Right lobe of liver (tissue), 6 donors: ENCODE results near the gene GHR. TPM values are rescaled to one million over a fixed set of nuclear protein-coding genes. Genes with fewer than 3 reads are reported as not detected.
A peak's percentile ranks its signal among the peaks of the same experiment; 100 is the strongest.
"Not testable (repeated sequence)": the region's sequence is repeated elsewhere in the genome, so short reads cannot be mapped to it uniquely, and the experiment has no call there.

Experiments
- ATAC-seq, 4 donors: fragments of 200-7000 bp; cut with Tn5 transposase; one replicate each; pipeline ENCODE4 v1.9.1; 2020; ENCODE audit warnings: mild to moderate bottlenecking in 4 of 4, moderate library complexity in 4 of 4
- DNase-seq, 3 donors: peaks; one replicate each; pipeline ENCODE4 v3.0.0-alpha.2; 2020
- H3K27ac ChIP-seq, 3 donors: fragments of 200-600 bp; one replicate each; pipeline ENCODE4 v1.8.0; 2022
- H3K27me3 ChIP-seq, 2 donors: fragments of 200-600 bp; one replicate each; pipeline ENCODE4 v1.8.0; 2022
- H3K36me3 ChIP-seq, 4 donors: fragments of 200-600 bp; sonication (generic) in 1 of 4; one replicate each; pipeline versions ENCODE4 v1.5.1 to v1.8.0; 2017 to 2022; ENCODE audit warnings: control low read depth in 1 of 4
- H3K4me1 ChIP-seq, 4 donors: fragments of 200-600 bp; sonication (generic) in 1 of 4; one replicate each; pipeline versions ENCODE4 v1.5.1 to v1.8.0; 2017 to 2022; ENCODE audit warnings: control low read depth in 1 of 4
- H3K4me3 ChIP-seq, 3 donors: fragments of 200-600 bp; one replicate each; pipeline ENCODE4 v1.8.0; 2022
- H3K9me3 ChIP-seq, 4 donors: fragments of 200-600 bp; sonication (generic) in 1 of 4; one replicate each; pipeline versions ENCODE4 v1.5.1 to v1.8.0; 2017 to 2022; ENCODE audit warnings: control low read depth in 1 of 4
- POLR2A ChIP-seq: fragments of 450-650 bp; IDR thresholded peaks from one replicate; pipeline ENCODE4 v1.6.1; 2017; ENCODE audit warnings: antibody characterized with exemption, mild to moderate bottlenecking
- WGBS: methylation state at CpG from one replicate; pipeline ENCODE4 v1.1.6; 2018; ENCODE audit warnings: low coverage, low lambda C conversion rate; ENCODE audit not compliant: insufficient coverage; ENCODE audit errors: missing lambda C conversion rate; 5-methylcytosine and 5-hydroxymethylcytosine counted together
- intact Hi-C, 2 donors: fragments of 100-400 bp; cut with DNase I; formaldehyde crosslinking; loops; one replicate each; pipeline versions ENCODE4 v1.11.2 to v1.14.1; 2022
- total RNA-seq, 6 experiments: library from RNA; depleted of rRNA in 2 of 6; stranded (reverse); fragments of >200 nt in 2 of 6; fragmentation: NEBNext Ultra II Directional in 3 of 6; extraction: Animal tissue kit (Norgen Biotek cat#: 25700) in 3 of 6; gene quantifications; one replicate each; pipeline versions ENCODE4 v1.1.0 to v1.2.4, GENCODE V29; 2016 to 2023
- TF ChIP-seq, protein P1 (sequence below), 4 donors: fragments of 200-600 bp in 3 of 4; fragments of 450-650 bp in 1 of 4; IDR thresholded peaks; one replicate each; pipeline versions ENCODE4 v1.5.1 to v1.8.0; 2016 to 2022; ENCODE audit warnings: antibody characterized with exemption in 4 of 4, mild to moderate bottlenecking in 2 of 4
- donor health status: DM: no; HTN: yes; CAD: no.
- donor health status: DM: no; HTN: no; CAD: no.
- donor health status: DM: no; HTN: no; CAD: no.
- donor health status: DM: no; HTN: yes; CAD: no.
- donor health status: DM: no; HTN: yes; CAD: no.

Gene GHR
- total RNA-seq, 6 experiments from 2014 or later: 25.9 to 90.7 (median 71.9) TPM

DNA sequence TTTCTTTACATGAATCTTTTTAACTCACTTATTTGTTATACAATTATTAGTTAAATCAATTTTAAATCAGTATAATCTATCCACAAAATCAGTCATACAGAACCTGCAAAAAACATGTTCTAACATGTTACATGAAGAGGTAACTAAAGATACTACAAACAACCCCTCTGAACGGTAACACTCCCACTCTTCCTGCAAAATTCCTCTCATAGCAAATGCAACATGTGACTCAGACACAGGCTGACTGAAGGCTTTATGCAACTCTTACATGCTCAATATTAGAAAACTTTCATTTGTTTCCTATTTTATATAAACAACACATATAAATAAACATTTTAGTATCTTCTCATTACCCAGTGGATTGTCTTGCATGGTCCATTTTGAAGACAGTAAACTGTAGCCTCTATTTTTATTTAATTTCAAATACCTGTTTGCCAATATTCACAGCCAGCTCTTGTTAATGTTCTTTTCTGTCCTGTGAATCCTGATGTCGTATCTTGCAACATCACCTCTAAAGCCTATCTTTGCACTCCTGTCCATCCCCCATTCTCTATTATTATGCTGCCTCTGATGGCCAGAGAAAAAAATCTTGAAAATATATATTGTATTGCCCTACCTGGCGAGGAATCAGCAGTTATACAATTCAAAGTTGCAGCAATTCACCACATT, 232.9 kb downstream of the GHR start:
- intact Hi-C loops: no loop called here
- no peak overlapping the region for H3K27ac ChIP-seq

DNA sequence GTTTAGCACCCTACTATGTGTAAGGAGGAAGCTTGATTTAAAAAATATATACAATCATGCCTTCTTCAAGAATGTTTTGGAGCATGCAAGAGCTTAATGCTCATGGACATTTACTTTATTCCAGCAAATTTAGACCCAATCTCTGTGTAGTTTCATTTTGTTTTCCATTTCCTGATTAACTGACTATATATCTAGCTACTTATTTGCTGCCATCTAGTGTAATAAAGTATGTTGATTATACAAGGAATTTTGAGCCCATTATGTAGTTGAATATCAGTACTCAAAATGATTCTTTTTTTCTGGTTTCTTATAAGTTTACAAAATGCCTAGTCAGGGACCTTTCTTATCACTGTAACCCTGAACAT, 233.4 kb downstream of the GHR start:
- H3K27me3 ChIP-seq: no peaks in the 10 kb centered on the region
- H3K9me3 ChIP-seq: no peaks in the 10 kb centered on the region
- ATAC-seq (peak; percentile 44 to 71 (median 52)), DNase-seq (no peak)
- no peak for TF ChIP-seq POLR2A
- TF ChIP-seq, protein P1, sequence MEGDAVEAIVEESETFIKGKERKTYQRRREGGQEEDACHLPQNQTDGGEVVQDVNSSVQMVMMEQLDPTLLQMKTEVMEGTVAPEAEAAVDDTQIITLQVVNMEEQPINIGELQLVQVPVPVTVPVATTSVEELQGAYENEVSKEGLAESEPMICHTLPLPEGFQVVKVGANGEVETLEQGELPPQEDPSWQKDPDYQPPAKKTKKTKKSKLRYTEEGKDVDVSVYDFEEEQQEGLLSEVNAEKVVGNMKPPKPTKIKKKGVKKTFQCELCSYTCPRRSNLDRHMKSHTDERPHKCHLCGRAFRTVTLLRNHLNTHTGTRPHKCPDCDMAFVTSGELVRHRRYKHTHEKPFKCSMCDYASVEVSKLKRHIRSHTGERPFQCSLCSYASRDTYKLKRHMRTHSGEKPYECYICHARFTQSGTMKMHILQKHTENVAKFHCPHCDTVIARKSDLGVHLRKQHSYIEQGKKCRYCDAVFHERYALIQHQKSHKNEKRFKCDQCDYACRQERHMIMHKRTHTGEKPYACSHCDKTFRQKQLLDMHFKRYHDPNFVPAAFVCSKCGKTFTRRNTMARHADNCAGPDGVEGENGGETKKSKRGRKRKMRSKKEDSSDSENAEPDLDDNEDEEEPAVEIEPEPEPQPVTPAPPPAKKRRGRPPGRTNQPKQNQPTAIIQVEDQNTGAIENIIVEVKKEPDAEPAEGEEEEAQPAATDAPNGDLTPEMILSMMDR (IDR thresholded peaks at IDR 0.05): peak; percentile 29 to 39 (median 30)
- H3K27ac ChIP-seq: no peak overlapping the region
- peaks cover 0 to 33% (median 11%) of the 10 kb centered on the region in 4 donors for H3K4me1 ChIP-seq
- intact Hi-C loops: no loop called here
- no peaks in the 10 kb centered on the region for H3K36me3 ChIP-seq
- no peak overlapping the region for H3K4me3 ChIP-seq

More for the DNA sequence above, 232.9 kb downstream of the GHR start:
- no peak overlapping the region for H3K4me3 ChIP-seq
- peak in 3 of 4 donors; percentile 39 to 66 (median 52) for ATAC-seq
- peaks cover 0 to 33% (median 11%) of the 10 kb centered on the region in 4 donors for H3K4me1 ChIP-seq
- WGBS: 33% methylated on average over 3 of the region's 3 CpGs
- TF ChIP-seq, protein P1 (IDR thresholded peaks at IDR 0.05): no peak
- no peak for TF ChIP-seq POLR2A
- no peak for DNase-seq
- H3K9me3 ChIP-seq: no peaks in the 10 kb centered on the region
- no peaks in the 10 kb centered on the region for H3K36me3 ChIP-seq
- H3K27me3 ChIP-seq: no peaks in the 10 kb centered on the region

DNA sequence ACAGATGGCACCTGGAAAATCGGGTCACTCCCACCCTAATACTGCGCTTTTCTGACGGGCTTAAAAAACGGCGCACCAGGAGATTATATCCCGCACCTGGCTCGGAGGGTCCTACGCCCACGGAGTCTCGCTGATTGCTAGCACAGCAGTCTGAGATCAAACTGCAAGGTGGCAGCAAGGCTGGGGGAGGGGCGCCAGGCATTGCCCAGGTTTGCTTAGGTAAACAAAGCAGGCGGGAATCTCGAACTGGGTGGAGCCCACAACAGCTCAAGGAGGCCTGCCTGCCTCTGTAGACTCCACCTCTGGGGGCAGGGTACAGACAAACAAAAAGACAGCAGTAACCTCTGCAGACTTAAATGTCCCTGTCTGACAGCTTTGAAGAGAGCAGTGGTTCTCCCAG, 236.6 kb downstream of the GHR start:
- peaks cover 0 to 16% (median 4%) of the 10 kb centered on the region in 4 donors for H3K4me1 ChIP-seq
- H3K9me3 ChIP-seq, H3K4me3 ChIP-seq, H3K27ac ChIP-seq, ATAC-seq, H3K27me3 ChIP-seq, H3K36me3 ChIP-seq, intact Hi-C loops, DNase-seq: not testable (repeated sequence)
- 78% methylated on average over 3 of the region's 13 CpGs for WGBS

DNA sequence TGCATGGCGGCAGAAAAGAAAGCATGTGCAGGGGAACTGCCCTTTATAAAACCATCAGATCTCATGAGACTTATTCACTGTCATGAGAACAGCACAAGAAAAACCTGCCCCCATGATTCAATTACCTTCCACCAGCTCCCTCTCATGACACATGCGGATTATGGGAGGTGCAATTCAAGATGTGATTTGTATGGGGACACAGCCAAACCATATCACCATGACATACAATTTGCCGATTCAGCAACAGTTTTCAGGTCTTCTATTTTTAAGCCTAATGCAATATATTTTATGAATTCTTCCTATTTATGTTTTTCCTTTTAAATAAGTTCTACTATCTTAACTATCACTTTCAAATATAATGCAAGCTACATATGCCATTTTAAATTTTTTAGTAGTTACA, 242.6 kb downstream of the GHR start:
- Histone ChIP-seq H3K27ac (no peak overlapping the region), H3K36me3 (no peaks in the 10 kb centered on the region), H3K4me1 (no peaks in the 10 kb centered on the region), H3K9me3 (no peaks in the 10 kb centered on the region), H3K27me3 (no peaks in the 10 kb centered on the region), H3K4me3 (no peak overlapping the region)
- intact Hi-C loops: no loop called here
- 100% methylated on average over 1 of the region's 3 CpGs for WGBS
- DNase-seq (no peak), ATAC-seq (no peak)
- TF ChIP-seq, protein P1 (IDR thresholded peaks at IDR 0.05): no peak
- no peak for TF ChIP-seq POLR2A

DNA sequence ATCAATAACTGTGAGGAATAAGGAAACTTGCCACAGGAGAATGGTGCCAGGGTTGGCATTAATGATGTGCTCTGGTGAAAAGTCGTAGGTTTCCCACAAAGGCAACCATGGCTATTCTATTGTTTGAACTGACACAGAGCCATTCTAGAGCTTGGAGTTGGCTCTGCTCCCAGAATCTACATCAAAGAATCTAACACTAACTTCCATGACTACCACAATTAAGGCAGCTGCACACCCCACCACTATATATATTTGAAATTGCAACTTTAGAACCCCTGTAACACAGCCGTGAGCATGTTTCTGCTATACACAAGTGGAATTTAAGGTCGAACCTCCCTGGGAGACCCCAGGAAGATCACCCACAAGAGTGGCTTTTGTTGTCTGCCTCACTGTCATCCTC, 243.6 kb downstream of the GHR start:
- DNase-seq (no peak), ATAC-seq (no peak)
- Histone ChIP-seq H3K4me3 (no peak overlapping the region), H3K27ac (no peak overlapping the region), H3K36me3 (no peaks in the 10 kb centered on the region), H3K27me3 (no peaks in the 10 kb centered on the region), H3K9me3 (no peaks in the 10 kb centered on the region), H3K4me1 (no peaks in the 10 kb centered on the region)
- WGBS: 83% methylated on average over 3 of the region's 3 CpGs
- TF ChIP-seq, protein P1 (IDR thresholded peaks at IDR 0.05): no peak
- TF ChIP-seq POLR2A: no peak
- intact Hi-C loops: no loop called here
